ENCODE data around the gene SCMH1.
A peak's percentile ranks its signal among the peaks of the same experiment; 100 is the strongest.
"Not testable (repeated sequence)": the region's sequence is repeated elsewhere in the genome, so short reads cannot be mapped to it uniquely, and the experiment has no call there.

The SCMH1 gene

DNA sequence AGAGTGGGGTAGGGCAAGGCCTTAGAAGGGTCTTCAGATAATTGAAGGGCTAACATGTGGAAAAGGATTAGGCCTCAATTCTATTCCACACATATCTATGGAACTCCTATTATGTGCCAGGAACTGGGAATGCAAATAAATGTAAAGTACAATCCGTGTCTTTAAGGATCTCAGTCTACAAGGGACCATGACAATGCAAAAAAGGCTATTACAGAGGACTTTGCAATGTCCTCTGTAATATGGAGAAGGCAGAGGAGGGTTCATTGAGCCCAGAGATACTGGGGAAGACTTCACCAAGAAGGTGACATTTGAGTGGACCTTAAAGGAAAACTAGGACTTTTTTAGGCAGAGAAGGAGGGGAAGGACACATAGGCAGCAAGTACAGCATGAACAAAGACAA lies 4.5 kb upstream of the SCMH1 start:
- DNase-seq, result no peak

DNA sequence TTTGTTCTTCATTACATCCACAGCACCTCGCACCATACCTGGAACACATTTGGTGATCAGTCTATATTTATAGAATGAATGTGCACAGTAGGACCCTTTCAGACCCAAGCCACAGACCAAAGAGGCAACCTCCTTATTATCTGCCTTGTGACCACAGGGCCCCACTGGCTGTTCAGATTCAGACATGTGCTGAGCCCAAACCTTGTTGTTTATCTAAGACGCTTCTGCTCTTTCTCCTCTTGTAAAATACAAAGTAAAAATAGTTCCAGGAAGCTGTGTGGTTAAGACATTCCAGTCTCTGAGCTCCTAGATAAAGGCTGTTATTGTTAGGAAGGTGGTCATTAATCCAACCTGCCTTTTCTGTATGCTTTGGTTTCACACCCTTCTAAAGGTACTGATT lies 3.6 kb upstream of the SCMH1 start:
- DNase-seq, result no peak

DNA sequence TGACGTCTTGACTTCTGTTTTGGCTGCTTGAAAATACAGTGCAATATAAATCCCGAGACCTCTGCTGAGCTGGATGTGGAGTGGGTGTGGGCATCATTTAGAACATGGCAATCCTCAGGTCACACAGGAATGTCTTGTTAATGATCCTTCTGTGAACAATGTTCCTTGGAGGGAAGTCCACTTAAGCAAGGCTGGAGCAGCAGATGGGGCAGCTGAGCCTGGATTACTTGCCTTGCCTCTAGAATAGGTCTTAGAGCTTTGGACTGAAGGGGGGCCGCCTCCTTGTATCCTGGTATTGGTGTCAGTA lies 926 bp upstream of the SCMH1 start:
- no peak for DNase-seq

DNA sequence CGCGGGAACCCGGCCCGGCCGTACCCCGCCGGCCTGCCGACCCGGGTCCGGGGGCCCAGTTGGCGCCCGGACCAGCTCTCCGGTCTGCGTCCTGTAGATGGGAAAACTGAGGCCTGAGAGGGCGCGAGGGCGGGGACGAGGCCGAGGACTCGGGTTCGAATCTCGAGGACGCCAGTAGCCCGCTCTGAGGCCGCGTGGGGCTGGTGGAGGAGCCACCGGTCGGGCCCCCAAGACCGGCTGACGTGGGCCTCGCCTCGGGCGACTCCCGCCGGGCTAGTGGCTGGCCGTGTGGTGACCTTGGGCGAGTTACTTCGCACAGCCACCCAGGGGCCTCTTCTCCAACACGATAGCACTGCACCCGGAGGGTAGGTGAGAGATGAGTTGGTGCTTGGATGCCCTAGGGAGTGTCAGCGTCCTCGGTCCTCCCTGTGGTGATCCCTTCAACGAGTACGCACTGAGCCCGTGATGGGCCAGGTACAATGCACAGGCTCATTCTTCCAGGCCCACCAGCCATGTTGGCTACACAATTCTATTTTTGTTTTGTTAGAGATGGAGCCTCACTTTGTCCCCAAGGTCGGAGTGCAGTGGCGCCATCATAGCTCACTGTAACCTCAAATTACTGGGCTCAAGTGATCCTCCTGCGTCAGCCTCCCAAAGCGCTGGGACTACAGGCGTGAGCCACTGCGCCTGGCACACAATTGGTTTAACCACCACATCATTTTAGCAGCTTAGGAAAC lies 404 bp upstream of the SCMH1 start:
- no peak for DNase-seq

DNA sequence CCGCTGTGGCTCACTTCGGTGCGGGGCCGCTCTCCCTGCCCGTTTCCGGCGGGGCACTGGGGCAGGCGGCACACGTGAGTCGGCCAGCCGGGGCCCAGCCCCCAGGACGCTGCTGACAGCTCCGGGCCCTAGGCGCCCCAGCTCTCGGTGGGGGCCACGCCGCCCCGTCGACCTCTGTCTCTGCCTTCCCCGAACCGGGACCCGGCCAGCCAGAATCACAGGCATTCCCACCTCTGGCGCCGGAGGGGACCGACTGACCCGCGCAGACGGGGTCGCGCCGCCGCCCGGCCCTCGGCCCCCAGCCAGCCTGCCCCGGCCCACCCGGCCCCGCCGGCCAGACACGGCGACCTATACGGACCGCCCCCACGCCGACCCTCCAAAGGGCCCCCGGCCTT lies 755 bp downstream of the SCMH1 start:
- DNase-seq, result peak; percentile 49 to 67

DNA sequence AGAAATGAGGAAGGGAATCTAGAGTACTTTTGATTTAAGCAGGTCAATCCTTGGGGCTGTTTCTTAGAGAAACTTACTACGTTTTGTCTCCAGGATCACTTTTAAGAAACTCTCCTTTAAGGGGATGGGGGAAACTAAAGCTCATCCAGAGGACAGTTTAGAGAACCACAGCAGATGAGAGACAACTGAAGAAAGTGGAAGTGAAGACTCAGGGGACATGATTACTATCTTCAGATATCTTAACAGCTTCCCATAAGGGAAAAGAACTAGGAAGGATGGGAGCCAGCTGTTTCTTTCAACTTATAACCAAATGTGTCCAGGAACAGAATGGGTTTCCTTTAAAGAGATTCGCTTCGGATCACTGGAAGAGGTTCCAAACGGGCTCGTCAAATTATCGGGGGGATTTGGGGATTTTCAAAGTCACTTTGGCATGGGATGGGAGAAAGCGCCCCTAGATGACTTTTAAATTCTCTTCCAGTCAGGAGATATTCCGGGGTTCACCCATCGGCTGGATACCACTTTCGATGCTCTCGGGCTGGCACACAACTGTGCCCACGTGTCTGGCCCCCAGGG lies 1.2 kb downstream of the SCMH1 start:
- no peak for DNase-seq

DNA sequence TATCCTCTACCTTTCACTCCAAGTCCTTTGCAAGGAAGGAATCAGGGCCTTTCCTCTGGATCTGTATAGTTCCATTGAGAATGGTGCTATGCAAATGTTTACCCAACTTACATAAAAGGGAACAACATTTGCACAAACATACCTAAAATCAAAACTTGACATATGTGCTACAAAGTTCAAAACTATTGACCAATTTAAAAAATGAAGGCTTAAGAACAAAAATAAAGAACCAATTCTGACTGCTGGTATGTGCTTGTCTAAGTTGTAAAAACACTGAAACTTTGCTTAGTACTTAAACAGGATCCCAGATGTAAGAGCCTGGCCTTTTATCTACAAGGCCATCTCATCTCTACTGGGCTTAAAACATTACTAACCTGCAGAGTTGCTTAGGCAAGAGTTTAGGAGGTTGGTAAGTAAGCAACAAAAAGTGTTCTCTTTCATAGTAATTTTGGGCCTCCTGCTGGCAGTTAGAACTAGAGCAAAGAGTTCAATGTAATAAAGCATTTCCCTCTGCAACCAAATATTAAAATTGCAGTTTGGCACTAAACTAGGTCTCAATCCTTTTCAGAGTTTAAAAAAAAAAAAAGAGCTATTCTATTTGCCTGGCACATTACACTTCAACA lies 2.0 kb downstream of the SCMH1 start:
- DNase-seq, result no peak

DNA sequence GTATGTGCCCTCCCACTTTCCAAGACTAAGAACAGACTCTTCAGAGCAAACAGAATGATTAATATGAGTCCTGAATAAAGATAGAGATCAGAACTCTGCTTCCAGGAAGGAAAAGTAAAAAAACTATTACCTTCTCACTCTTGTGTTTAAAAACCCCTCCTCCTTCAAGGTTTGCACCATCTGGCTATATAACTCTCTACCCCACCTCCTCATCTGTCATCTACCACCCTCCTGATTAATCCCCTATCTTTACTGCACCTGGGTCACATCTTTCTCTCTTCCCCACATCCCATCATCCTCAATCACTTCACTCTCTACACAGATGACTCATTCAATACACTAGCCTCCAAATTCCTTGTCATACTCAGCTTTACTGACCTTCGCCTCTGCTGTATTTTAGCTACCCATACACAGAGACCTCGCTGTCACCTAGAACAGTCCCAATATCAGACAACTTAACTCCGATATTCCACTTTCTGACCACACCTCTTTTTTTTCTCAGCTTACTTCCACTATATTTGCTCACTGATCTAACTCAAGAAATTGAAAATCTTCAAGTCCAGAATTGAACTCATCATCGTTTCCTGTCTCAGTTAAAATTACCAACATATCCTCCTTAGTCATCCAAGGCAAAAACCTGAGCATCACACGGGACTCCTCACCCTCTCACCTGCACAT lies 3.7 kb downstream of the SCMH1 start:
- DNase-seq, result no peak

DNA sequence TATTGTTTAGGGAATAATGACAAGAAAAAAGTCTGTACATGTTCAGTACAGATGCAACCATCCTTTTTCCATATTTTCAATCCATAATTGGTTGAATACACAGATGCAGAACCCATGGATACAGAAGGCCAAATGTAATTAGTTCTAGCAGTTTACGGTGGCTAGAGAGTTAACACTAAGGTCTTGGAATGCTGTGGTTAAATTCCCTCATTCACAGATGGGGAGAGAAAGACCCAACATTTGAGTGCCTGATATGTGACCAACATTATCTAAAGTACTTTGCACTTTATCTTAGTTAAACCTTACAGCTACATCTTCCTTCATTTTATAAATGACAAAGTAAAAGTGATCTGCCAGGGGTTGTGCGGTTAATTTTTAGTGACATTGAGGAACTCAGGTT lies 5.3 kb downstream of the SCMH1 start:
- no peak for DNase-seq

DNA sequence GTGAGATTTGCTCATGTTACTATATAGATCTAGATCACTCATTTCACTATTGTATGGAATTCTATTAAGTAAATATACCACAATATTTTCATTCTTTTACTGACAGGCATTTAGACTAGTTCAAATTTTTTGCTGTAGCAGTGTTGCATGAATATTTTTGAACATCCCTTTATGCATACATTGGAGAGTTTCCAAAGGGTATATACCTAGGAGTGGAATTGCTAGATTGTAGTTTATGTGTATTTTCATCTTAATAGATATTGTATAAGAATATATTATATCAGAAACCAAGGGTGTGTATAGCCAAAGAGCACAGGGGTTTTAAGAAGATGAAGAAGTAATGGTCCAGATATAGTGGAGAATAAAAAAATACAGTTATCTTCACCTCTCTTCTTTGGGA lies 6.2 kb downstream of the SCMH1 start:
- no peak for DNase-seq

DNA sequence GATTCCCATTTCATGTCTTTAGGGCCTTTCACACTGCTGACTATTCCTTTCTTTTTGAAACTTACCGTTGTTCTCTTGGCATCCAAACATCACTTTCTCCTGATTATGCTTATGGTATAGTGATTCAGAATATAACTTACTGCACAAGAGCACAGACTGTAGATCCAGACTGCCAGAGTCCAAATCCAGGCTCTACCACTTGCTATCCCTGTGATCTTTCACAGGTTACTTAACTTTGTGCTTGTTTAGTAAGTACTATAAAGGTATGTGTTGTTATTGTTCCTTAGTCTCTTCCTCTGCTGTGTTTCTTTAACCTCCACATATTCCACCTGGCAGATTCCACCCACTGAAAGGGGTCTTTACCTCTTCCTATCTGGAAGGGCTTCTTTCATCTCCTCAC lies 8.4 kb downstream of the SCMH1 start:
- no peak for DNase-seq

DNA sequence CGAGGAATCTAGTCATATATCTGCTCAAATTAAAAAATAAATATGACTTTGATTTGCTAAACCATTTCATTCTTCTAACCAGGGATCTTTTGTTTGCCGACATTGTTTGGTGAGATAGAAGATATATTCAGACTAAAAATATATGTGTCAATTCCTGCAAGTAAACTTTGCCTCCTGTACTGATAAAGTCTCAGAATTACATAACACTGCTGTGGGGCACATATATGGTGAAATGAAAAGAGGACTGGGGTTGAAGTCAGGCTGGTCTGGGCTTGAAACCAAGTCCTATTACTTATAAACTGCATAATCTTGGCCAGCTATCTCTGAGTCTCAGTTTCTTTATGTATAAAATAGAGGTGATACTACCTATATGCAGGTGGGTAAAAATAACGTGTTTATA lies 9.8 kb downstream of the SCMH1 start:
- DNase-seq, result no peak

DNA sequence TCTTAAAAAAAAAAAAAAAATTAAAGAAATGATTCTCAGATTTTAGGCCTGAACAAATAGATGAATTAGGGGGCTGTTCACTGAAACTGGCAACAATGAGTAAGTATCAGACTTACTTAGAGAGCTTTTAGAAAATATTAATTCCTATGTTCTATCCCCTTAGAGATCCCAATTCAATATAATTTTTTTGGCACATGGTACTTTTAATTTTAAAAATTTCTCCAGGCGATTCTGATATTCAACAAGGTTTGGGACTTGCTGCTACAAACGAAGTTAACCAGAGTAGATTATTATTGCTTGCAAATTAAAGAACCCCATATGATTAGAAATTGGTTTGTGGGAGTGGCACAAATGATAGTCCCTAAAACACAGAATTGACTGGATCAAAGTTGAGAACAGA lies 11.4 kb downstream of the SCMH1 start:
- no peak for DNase-seq

DNA sequence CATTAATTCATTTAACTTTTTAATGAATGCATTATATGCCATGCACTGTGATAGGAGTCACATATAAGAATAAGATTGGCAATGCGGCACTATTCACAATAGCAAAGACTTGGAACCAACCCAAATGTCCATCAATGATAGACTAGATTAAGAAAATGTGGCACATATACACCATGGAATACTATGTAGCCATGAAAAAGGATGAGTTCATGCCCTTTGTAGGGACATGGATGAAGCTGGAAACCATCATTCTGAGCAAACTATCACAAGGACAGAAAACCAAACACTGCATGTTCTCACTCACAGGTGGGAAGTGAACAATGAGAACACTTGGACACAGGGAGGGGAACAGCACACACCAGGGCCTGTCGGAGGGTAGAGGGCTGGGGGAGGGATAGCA lies 12.9 kb downstream of the SCMH1 start:
- DNase-seq, result not testable (repeated sequence)

DNA sequence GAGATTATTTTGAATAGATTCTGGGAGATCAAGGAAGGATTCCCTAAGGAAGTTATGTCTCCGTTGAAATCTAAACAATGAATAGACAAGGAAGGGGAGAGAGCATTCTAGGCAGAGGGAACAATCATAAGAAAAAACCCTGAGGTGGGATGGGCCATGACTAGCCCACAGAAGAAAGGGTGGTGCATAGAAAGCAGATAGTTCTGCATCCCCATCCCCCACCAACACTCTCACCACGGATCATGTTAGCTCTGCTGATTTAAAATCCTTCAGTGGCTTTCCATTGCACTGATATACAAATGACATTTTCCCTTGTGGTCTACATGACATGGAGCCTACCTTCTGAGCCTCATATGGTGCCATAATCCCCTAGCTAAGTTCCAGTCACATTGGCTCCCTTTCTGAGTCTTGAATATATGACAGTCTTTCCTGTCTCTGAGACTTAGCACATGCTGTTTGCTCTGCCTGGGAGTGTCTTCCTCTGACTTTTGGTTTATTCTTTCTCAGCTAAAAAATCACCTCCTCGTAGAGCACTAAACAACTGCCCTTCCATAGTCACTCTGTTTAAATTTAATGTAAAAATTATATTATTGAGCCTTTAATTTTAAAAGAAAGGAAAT lies 15.2 kb downstream of the SCMH1 start:
- DNase-seq, result no peak

DNA sequence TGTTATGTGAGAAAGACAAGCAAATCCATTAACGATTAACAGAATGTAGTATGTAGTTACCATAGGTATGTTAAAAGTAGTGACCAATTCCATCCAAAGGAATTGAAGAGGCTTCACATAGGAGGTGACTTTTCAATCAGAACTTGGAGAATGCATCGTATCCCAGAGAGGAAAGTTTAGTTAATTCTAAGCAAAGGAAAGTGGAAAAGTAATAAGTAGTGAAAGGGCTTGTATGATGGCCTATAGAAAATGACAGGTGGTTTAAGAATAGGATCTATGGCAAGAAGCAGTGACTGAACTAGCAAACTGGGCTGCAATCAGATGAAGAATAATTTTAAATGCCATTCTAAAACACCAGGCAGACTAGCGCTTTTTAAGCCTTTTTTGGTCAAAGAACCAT lies 16.6 kb downstream of the SCMH1 start:
- DNase-seq, result no peak

DNA sequence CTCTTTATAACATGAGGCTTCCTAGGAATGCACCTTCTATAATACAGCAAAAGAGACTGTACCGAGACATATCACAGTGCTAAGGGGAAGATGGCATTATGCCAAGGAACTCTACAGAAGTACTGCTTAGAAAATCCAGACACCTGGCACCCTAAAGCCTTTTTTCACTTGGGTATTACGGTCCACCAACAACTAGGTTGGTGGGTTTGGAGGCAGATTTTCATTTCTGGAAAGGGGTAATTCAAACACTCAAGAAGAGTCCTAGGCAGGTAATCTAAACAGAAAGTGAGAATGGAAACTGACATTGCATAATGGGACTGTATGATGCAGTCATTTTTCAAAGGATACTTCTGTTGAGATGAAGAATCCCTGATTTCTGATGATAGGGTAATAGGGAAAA lies 19.6 kb downstream of the SCMH1 start:
- DNase-seq, result no peak

DNA sequence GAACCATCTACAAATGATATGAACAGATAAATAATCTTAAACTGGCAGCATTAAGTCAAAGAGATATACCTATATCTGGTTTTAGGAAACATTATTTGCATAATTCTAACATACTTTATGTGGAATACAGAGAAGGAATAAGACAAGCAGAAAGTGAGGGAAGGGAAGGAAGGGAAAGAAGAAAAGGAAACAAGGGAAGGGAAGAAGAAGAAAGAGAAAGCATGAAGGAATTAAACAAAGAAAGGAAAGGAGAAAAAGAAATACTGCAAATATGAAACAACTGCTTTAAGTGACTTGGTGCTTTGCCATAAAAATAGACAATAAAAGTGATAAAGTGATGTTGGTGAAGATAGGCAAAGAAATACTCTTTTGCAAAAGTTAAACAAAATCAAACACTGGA lies 20.1 kb downstream of the SCMH1 start:
- no peak for DNase-seq

DNA sequence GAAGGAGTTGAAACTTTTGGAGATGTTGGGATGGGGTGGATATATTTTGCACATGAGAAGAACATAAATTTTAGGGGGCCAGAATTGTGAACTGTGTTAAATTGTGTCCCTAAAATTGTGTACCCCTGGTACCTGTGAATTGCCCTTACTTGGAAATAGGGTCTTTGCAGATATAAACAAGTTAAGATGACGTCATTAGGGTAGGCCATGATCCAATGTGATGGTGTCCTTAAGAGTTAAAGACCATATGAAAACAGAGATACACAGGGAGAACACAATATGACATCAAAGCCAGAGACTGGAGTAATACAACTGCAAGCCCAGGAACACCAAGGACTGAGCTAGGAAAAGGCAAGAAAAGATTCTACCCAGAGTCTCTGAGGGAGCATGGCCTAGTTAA lies 24.0 kb downstream of the SCMH1 start:
- no peak for DNase-seq

DNA sequence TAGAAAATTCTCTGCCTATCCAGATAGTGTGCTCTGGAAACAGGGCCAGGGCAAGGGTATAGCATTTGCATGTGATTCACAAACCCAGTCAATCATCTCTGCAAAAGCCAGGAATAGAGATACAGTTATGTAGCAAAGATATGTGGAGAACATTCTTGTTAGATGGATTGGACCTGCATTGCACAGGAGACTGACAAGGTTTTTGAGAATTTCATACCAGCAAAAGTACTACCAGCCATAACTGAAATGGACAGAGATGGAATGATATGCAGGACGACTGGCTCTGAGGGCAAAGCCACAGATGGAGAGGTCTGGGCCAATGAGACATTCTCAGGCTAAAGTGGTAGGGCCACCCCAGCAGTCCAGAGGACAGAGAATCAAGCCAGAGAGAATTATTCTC lies 24.7 kb downstream of the SCMH1 start:
- DNase-seq, result no peak

DNA sequence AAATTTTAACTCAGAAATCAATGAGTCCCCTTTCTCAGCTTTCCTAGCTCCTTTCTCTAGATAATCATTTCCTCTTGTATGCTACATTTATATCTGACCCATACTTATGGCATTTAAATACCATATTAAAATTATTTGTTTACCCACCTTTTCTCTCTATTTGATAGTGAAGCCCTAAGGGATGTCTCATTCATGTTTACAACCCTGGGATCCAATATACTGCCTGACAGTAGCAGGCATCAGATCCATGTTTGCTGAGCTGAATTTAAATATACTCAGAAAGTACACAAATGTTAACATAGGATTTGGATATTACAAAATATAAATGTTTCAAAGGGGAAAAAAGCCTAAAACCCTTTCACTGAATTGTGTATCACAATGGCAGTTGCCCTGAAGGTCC lies 26.5 kb downstream of the SCMH1 start:
- no peak for DNase-seq

DNA sequence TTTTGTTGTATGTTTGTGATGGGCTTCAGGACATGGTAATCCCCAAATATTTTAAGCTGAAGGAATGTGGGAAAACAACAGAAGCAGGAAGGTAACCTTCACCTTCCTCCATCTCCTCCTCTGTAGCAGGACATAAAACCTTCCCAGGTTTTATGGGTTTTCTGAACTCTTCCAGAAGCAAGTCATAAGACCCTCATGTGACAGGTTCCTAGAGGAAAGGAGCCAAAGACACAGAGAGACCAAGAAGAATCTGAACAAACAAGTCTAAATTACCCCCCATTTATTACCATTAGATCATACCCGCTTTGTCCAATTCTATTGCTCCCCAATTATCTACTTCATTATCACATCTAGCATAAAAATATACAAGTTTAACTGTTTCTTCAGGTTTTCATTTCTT lies 28.8 kb downstream of the SCMH1 start:
- DNase-seq, result no peak

DNA sequence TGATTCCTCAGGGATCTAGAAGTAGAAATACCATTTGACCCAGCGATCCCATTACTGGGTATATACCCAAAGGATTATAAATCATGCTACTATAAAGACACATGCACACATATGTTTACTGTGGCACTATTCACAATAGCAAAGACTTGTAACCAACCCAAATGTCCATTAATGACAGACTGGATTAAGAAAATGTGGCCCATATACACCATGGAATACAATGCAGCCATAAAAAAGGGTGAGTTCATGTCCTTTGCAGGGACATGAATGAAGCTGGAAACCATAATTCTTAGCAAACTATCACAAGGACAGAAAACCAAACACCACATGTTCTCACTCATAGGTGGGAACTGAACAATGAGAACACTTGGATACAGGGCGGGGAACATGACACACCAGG lies 30.5 kb downstream of the SCMH1 start:
- DNase-seq, result not testable (repeated sequence)

DNA sequence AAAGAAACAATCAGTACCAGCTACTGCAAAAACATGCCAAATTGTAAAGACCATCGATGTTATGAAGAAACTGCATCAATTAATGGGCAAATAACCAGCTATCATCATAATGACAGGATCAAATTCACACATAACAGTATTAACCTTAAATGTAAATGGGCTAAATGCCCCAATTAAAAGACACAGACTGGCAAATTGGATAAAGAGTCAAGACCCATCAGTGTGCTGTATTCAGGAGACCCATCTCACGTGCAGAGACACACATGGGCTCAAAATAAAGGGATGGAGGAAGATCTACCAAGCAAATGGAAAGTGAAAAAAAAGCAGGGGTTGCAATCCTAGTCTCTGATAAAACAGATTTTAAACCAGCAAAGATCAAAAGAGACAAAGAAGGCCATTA lies 35.1 kb downstream of the SCMH1 start:
- DNase-seq, result not testable (repeated sequence)

Data from stimulated activated CD4-positive, alpha-beta T cell treated with anti-CD3 and anti-CD28 coated beads, Interleukin-2, amount 100 ng/mL, for 24 hours (primary cell).